DND-41 (cell line): ENCODE results near the gene CDYL2.

ENCODE experiments used
- ATAC-seq: fragments of 200-7000 bp; cut with Tn5 transposase; 3 replicates; pipeline ENCODE4 v1.9.1; 2021; ENCODE audit warnings: low read depth; ENCODE audit not compliant: insufficient read depth
- DNase-seq: peaks from one replicate; pipeline ENCODE4 v3.0.0-alpha.2; 2020
- H2AFZ ChIP-seq: 2 replicates; pipeline ENCODE4 v1.6.0; 2012; ENCODE audit warnings: low read depth, low read length
- H3K27ac ChIP-seq: 2 replicates; pipeline ENCODE4 v1.5.1; 2012; ENCODE audit warnings: low read length, inconsistent platforms
- H3K27me3 ChIP-seq: fragments of 200-600 bp; sonication (generic); 2 replicates; pipeline ENCODE4 v1.6.0; 2012; ENCODE audit warnings: low read length, mild to moderate bottlenecking, inconsistent platforms; ENCODE audit not compliant: insufficient read depth, poor library complexity
- H3K36me3 ChIP-seq: 2 replicates; pipeline ENCODE4 v1.5.1; 2012; ENCODE audit warnings: low read length, inconsistent platforms; ENCODE audit not compliant: insufficient read depth
- H3K4me1 ChIP-seq: 2 replicates; pipeline ENCODE4 v1.5.1; 2012; ENCODE audit warnings: mild to moderate bottlenecking, low read length; ENCODE audit not compliant: insufficient read depth
- H3K4me2 ChIP-seq: 2 replicates; pipeline ENCODE4 v1.6.0; 2012; ENCODE audit warnings: mild to moderate bottlenecking, moderate library complexity, low read length, inconsistent platforms; ENCODE audit not compliant: insufficient read depth
- H3K4me3 ChIP-seq, 2 experiments: fragments of 200-600 bp in 1 of 2; shearing (Covaris generic) in 1 of 2; 2 replicates each; pipeline ENCODE4 v1.5.1; 2012 to 2016; ENCODE audit warnings: inconsistent platforms in 2 of 2, low read length in 2 of 2, mild to moderate bottlenecking in 2 of 2, low read depth in 1 of 2, moderate library complexity in 1 of 2
- H3K79me2 ChIP-seq: 2 replicates; pipeline ENCODE4 v1.6.0; 2012; ENCODE audit warnings: low read length, inconsistent platforms; ENCODE audit not compliant: insufficient read depth
- H3K9ac ChIP-seq: 2 replicates; pipeline ENCODE4 v1.6.0; 2012; ENCODE audit warnings: low read depth, mild to moderate bottlenecking, inconsistent platforms, low read length, moderate library complexity
- H3K9me3 ChIP-seq: 2 replicates; pipeline ENCODE4 v1.5.1; 2012; ENCODE audit warnings: low read length, moderate library complexity, mild to moderate bottlenecking, inconsistent platforms; ENCODE audit not compliant: insufficient read depth, severe bottlenecking
- H4K20me1 ChIP-seq: 2 replicates; pipeline ENCODE4 v1.6.0; 2012; ENCODE audit warnings: low read length; ENCODE audit not compliant: insufficient read depth
- EZH2 ChIP-seq: IDR thresholded peaks from 3 replicates; pipeline ENCODE4 v1.6.1; 2012; ENCODE audit warnings: borderline replicate concordance, low read depth, mild to moderate bottlenecking, moderate library complexity, low read length, inconsistent platforms; ENCODE audit not compliant: severe bottlenecking
- TF ChIP-seq, protein P1 (sequence below): IDR thresholded peaks from 2 replicates; pipeline ENCODE4 v1.5.1; 2012; ENCODE audit warnings: borderline replicate concordance, low read length, moderate library complexity, mild to moderate bottlenecking; ENCODE audit not compliant: poor library complexity, severe bottlenecking; ENCODE audit errors: extremely low read depth

CDYL2 gene

DNA sequence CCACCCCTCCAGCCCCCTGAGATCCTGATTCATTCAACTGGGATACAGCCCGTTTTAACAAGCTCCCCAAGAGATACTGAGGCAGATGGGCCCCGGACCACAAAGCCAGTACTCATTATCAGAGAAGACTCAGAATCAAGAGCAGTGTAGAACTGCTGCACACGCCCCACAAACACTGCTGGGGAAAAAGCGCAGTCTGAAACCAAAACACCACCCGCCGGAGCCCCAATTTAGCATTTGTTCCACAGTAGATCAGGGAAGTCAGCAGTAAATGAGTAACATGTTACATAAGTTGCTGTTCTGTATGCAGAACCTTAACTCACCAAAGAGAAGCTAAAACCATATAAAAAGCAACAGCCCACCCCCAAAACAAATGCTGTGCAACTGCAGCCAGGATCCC lies 123.6 kb downstream of the CDYL2 start:
- no peak overlapping the region for H3K9ac ChIP-seq
- H3K9me3 ChIP-seq: no peaks in the 10 kb centered on the region
- H4K20me1 ChIP-seq: no peaks in the 10 kb centered on the region
- no peaks in the 10 kb centered on the region for H3K4me1 ChIP-seq
- ATAC-seq: no peak
- no peak overlapping the region for H2AFZ ChIP-seq
- no peaks in the 10 kb centered on the region for H3K36me3 ChIP-seq
- H3K4me3 ChIP-seq: no peak overlapping the region
- TF ChIP-seq EZH2: no peak
- TF ChIP-seq, protein P1, sequence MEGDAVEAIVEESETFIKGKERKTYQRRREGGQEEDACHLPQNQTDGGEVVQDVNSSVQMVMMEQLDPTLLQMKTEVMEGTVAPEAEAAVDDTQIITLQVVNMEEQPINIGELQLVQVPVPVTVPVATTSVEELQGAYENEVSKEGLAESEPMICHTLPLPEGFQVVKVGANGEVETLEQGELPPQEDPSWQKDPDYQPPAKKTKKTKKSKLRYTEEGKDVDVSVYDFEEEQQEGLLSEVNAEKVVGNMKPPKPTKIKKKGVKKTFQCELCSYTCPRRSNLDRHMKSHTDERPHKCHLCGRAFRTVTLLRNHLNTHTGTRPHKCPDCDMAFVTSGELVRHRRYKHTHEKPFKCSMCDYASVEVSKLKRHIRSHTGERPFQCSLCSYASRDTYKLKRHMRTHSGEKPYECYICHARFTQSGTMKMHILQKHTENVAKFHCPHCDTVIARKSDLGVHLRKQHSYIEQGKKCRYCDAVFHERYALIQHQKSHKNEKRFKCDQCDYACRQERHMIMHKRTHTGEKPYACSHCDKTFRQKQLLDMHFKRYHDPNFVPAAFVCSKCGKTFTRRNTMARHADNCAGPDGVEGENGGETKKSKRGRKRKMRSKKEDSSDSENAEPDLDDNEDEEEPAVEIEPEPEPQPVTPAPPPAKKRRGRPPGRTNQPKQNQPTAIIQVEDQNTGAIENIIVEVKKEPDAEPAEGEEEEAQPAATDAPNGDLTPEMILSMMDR: no peak
- no peak for DNase-seq
- H3K27ac ChIP-seq: no peak overlapping the region
- H3K79me2 ChIP-seq: no peaks in the 10 kb centered on the region
- H3K4me2 ChIP-seq: no peak overlapping the region
- H3K27me3 ChIP-seq: peaks cover 6% of the 10 kb centered on the region

DNA sequence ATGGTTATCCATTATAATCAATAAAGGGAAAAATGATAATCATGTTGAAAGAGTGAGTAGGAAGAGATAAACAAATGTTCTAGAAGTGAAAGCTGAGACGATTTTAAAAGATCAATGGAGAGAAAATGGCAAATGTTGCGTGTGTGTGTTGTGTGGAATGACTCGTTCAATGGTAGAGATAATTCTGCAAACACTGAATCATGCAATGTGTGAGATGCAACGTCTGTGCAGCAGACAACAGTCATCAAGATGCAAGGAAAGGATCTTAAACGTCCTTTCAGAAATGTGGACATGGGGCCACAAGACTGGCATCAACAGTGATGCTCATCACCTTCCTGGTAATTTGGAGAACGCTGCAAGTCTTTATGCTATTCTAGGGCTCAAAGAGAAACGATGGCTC lies 124.4 kb downstream of the CDYL2 start:
- H3K4me2 ChIP-seq: no peak overlapping the region
- no peaks in the 10 kb centered on the region for H3K36me3 ChIP-seq
- no peak overlapping the region for H3K27ac ChIP-seq
- H3K27me3 ChIP-seq: peaks cover 6% of the 10 kb centered on the region
- no peaks in the 10 kb centered on the region for H4K20me1 ChIP-seq
- H3K79me2 ChIP-seq: no peaks in the 10 kb centered on the region
- H3K4me1 ChIP-seq: no peaks in the 10 kb centered on the region
- H3K9ac ChIP-seq: no peak overlapping the region
- no peaks in the 10 kb centered on the region for H3K9me3 ChIP-seq
- DNase-seq (no peak), ATAC-seq (no peak)
- H2AFZ ChIP-seq: no peak overlapping the region
- no peak overlapping the region for H3K4me3 ChIP-seq
- TF ChIP-seq EZH2: no peak
- TF ChIP-seq, protein P1: no peak

DNA sequence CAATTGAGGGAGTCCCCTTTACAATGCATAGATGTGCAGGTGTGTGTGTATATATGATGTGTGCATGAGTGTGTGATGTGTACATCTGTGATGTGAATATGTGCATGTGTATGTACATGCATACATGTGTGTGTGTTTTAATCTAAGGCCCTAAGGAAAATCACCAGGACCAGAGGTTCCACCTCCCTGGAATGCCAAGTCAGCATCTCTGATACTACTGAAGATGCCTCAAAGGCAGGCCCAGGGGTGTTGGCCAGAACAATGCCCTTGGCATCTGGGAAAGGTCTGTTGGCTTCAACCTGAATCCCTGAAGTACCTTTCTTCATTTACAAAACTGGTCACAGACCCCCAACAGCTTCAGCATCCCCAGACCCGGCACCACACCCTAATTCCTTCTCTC lies 129.5 kb downstream of the CDYL2 start:
- no peaks in the 10 kb centered on the region for H3K36me3 ChIP-seq
- H3K9me3 ChIP-seq: no peaks in the 10 kb centered on the region
- no peaks in the 10 kb centered on the region for H3K4me1 ChIP-seq
- no peak overlapping the region for H3K4me2 ChIP-seq
- no peak overlapping the region for H3K27ac ChIP-seq
- H3K9ac ChIP-seq: no peak overlapping the region
- H4K20me1 ChIP-seq: no peaks in the 10 kb centered on the region
- DNase-seq (no peak), ATAC-seq (no peak)
- H3K79me2 ChIP-seq: no peaks in the 10 kb centered on the region
- H2AFZ ChIP-seq: no peak overlapping the region
- TF ChIP-seq, protein P1: no peak
- TF ChIP-seq EZH2: no peak
- H3K27me3 ChIP-seq: peaks cover 3% of the 10 kb centered on the region
- H3K4me3 ChIP-seq: no peak overlapping the region

DNA sequence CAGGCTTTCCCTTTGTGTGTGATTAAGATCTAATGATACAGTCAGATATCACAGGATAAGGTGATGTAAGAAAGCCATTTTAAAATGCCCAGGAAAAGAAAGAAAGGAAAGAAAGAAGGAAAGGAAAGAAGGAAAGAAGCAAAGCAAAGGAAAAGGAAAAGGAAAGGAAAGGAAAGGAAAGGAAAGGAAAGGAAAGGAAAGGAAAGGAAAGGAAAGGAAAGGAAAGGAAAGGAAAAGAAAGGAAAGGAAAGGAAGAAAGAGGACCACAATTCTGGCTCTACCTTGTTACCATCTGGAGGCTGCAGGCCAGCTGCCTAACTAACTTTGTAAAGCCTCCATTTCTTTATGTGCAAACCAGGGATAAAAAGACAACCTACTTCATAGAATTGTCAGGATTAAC lies 132.0 kb downstream of the CDYL2 start:
- Histone ChIP-seq H3K36me3 (no peaks in the 10 kb centered on the region), H4K20me1 (no peaks in the 10 kb centered on the region), H3K9ac (no peak overlapping the region), H3K9me3 (no peaks in the 10 kb centered on the region), H3K4me3 (no peak overlapping the region), H3K27ac (no peak overlapping the region), H3K4me2 (no peak overlapping the region), H3K79me2 (no peaks in the 10 kb centered on the region), H3K4me1 (no peaks in the 10 kb centered on the region), H2AFZ (no peak overlapping the region), H3K27me3 (peaks cover 3% of the 10 kb centered on the region)
- ATAC-seq (no peak), DNase-seq (no peak)
- no peak for TF ChIP-seq EZH2
- TF ChIP-seq, protein P1: no peak
